Measurements from ENCODE around the gene FBP2. TPM values are rescaled to one million over a fixed set of nuclear protein-coding genes. Genes with fewer than 3 reads are reported as not detected.

FBP2 gene
- total and polyA plus RNA-seq, 11 donors, result 0.30 TPM; not detected in 10

DNA sequence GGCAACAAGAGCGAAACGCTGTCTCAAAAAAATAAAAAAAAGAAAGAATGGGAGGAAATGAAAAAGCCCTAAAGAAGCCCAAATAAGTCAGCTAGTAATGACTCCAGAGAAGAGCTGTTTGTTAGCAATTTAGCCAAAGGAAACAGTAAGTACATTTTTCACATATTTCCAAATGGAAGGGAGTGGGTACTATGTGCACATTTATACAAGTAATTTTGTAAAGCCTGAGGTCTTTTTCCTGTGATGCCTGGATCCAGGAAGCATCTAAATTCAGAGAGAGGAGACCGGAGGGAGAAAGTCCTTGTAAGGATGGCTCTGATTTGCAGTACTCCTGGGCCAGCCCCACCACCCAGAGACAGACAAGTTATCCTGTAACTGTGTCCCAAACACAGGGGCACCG is 31.0 kb upstream of the FBP2 start:
- H3K27ac ChIP-seq, result peak overlapping the region in 1 of 12 donors; percentile 37
- 57 to 76% (median 69%) methylated on average over 4 of the region's 4 CpGs for WGBS, 4 donors
- H3K27me3 ChIP-seq, result no peaks in the 10 kb centered on the region
- TF ChIP-seq CTCF (IDR thresholded peaks at IDR 0.05) (no peak), POLR2A (IDR thresholded peaks at IDR 0.05) (no peak)
- no peaks in the 10 kb centered on the region for H3K4me1 ChIP-seq
- no peak overlapping the region for H3K4me3 ChIP-seq
- no peaks in the 10 kb centered on the region for H3K36me3 ChIP-seq
- ATAC-seq (no peak), DNase-seq (no peak)
- H3K9me3 ChIP-seq, result no peaks in the 10 kb centered on the region
- intact Hi-C loops (cut with DNase I), result no loop called here

DNA sequence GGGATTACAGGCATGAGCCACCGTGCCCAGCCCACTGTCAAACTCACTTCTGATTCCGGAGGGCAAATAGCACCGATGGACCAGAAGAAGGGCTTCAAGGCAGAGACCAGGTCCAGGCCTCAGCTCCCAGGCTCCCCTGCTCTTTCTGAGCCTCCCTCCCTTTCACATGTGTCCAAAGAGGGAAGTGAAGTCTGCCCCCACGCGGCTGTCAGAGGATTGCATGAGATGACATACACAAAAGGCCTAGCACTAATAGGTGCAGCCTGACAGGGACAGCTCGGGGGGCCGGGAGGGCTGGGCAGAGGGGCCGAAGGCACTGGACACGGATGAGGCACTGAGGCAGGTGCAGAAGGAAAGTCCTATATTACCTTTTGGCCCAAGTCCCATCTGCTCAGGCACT is 29.6 kb upstream of the FBP2 start:
- ATAC-seq, result peak in 1 of 4 donors; percentile 14
- no peak overlapping the region for H3K27ac ChIP-seq
- H3K27me3 ChIP-seq, result no peaks in the 10 kb centered on the region
- no peaks in the 10 kb centered on the region for H3K36me3 ChIP-seq
- DNase-seq, result no peak
- TF ChIP-seq POLR2A (IDR thresholded peaks at IDR 0.05) (no peak), CTCF (IDR thresholded peaks at IDR 0.05) (peak in 3 of 12 donors; percentile 17 to 30 (median 23))
- no peaks in the 10 kb centered on the region for H3K4me1 ChIP-seq
- no peaks in the 10 kb centered on the region for H3K9me3 ChIP-seq
- intact Hi-C loops (cut with DNase I), result no loop called here
- H3K4me3 ChIP-seq, result no peak overlapping the region
- 69 to 80% (median 77%) methylated on average over 9 of the region's 9 CpGs for WGBS, 4 donors

DNA sequence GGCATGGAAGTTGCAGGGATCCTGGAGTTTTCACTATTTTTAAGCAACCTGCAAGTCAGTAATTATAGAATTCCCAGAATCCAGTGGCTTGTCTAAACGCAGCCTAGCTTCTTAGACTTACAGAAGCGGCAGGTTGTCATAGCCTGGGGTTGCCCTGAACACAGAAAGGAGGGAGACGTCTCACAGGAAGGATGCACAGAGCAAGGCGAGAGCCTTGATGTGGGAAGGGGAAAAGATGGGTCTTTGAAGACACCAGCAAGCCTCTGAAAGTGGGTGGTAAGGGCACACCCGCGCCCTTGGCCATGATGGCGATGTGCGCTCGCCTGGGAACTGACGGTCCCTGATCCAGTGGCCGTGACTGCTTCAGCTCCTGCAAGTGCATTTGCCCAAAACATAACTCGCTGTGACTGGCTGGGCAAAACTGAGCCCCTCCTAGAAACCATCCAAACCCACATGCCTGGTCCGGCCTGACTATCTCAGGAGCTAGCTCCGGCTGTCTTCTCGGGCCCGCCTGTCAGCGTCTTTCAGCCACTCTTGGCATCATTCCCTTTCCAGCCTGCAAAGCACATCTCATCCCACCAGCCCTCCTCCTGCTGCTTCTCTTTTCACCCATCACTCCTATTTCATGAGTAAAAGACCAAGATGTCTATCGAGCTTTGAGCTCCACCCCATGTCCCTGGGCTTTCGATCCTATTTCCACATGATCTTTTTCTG is 28.6 kb upstream of the FBP2 start:
- intact Hi-C loops (cut with DNase I), result no loop called here
- H3K9me3 ChIP-seq, result no peaks in the 10 kb centered on the region
- DNase-seq (no peak), ATAC-seq (no peak)
- no peak overlapping the region for H3K27ac ChIP-seq
- no peaks in the 10 kb centered on the region for H3K36me3 ChIP-seq
- H3K4me3 ChIP-seq, result no peak overlapping the region
- H3K27me3 ChIP-seq, result no peaks in the 10 kb centered on the region
- no peak for TF ChIP-seq POLR2A (IDR thresholded peaks at IDR 0.05)
- TF ChIP-seq CTCF (IDR thresholded peaks at IDR 0.05), result no peak
- H3K4me1 ChIP-seq, result no peaks in the 10 kb centered on the region
- WGBS, 4 donors, result 85 to 93% (median 89%) methylated on average over 19 of the region's 19 CpGs

DNA sequence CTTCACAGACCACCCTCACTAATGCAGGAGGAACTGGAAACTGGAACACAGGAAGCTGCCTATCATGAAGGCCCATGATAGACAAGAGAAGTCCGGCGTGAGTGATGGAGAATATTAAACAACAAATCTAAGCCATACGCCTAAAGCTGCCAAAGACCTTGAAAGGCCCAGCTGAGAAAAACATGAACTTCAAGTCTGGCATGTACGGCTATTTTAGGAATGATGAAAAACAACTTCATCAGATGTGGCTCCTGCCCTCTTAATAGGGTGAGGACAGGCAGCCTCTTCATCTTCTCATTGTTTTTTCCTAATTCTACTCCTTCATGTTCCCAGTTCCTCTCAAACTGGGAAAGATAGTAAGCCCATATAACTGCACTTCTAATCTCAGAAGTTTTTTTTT is 25.4 kb upstream of the FBP2 start:
- Histone ChIP-seq H3K9me3 (no peaks in the 10 kb centered on the region), H3K36me3 (no peaks in the 10 kb centered on the region), H3K27ac (no peak overlapping the region), H3K4me1 (no peaks in the 10 kb centered on the region), H3K4me3 (no peak overlapping the region), H3K27me3 (no peaks in the 10 kb centered on the region)
- intact Hi-C loops (cut with DNase I), result no loop called here
- TF ChIP-seq POLR2A (IDR thresholded peaks at IDR 0.05), result no peak
- no peak for TF ChIP-seq CTCF (IDR thresholded peaks at IDR 0.05)
- ATAC-seq (no peak), DNase-seq (no peak)
- 41 to 47% (median 44%) methylated on average over 4 of the region's 4 CpGs for WGBS, 4 donors
